BJ (cell line): ENCODE data around the gene STRIP2. TPM values are rescaled to one million over a fixed set of nuclear protein-coding genes. Genes with fewer than 3 reads are reported as not detected.

Experiments used
- CTCF ChIA-PET: fragments of 350-600 bp; formaldehyde crosslinking; extraction: SDS; loops from one replicate; lab custom pipeline; 2021; ENCODE audit warnings: antibody characterized with exemption, inconsistent platforms; lab: Yijun Ruan, JAX
- POLR2A ChIA-PET: fragments of 300-600 bp; sonication (Branson Sonifier 250); formaldehyde crosslinking; extraction: SDS; loops from one replicate; lab custom pipeline; 2021; ENCODE audit warnings: antibody characterized with exemption; lab: Charles Lee
- DNase-seq: peaks from one replicate; pipeline ENCODE4 v3.0.0-alpha.2; 2011; ENCODE audit warnings: low read depth
- H3K27me3 ChIP-seq: 2 replicates; pipeline ENCODE4 v1.6.0; 2011; ENCODE audit warnings: low read length; ENCODE audit not compliant: control insufficient read depth, insufficient read depth
- H3K36me3 ChIP-seq: 2 replicates; pipeline ENCODE4 v1.5.1; 2011; ENCODE audit warnings: low read length; ENCODE audit not compliant: control insufficient read depth, insufficient read depth
- H3K4me3 ChIP-seq: 2 replicates; pipeline ENCODE4 v1.5.1; 2011; ENCODE audit warnings: low read depth, mild to moderate bottlenecking, control low read depth, low read length
- polyA plus RNA-seq: library from polyadenylated mRNA; depleted of rRNA; stranded (reverse); fragments of >200 nt; gene quantifications from 2 replicates; pipeline ENCODE4 v1.2.3, GENCODE V29; 2011
- TF ChIP-seq, protein P1 (sequence below): IDR thresholded peaks from 2 replicates; pipeline ENCODE4 v1.5.1; 2011; ENCODE audit warnings: low read depth, mild to moderate bottlenecking, control low read depth, inconsistent platforms, low read length, moderate library complexity; ENCODE audit not compliant: insufficient read depth

The STRIP2 gene
- polyA plus RNA-seq, 1 experiment = 2.0 TPM

DNA sequence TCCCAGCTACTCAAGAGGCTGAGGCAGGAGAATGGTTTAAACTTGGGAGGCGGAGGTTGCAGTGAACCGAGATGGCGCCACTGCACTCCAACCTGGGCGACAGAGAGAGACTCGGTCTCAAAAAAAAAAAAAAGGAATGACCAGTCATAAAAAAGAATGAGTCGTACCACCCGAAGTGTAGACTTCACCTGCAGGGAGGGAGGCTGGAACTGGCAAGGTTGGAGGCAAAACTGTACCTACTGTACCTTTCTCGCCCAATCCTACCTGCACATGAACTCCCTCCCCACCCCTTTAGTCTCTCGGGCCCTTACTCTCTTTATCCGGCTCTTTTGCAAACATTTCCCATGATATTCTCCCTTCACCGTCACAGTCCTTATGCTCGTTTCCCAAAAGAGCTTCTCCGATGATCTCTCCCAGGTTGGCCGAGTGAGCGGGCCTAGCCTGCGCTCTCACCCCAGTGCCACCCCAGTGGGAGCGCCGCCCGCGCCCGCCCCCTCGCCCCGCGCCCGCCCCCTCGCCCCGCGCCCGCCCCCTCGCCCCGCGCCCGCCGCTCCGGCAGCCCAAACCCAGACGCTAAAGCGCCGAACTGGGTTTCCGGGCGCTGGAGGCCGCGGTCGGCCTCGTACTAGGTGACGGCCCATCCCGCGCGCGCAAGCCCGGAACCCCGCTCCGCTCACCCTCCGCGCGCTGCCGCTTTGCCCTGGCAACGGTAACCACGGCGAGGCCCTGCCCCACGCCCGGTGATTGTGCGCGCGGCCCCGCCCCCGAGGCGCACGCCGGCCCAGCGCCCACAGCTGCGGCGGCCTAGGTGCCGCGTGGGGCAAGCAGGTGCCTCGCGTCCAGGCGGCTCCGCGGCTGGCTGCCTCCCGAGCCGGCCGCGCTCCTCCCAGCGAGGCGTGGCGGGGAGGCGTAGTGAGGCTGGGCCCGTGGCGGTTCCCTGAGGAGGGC is 67.8 kb downstream of the STRIP2 start, which contains the start of gene SMKR1:
Gene SMKR1, plus strand, starts transcription at position 772 of the 948 bp plus-strand sequence. CDS start 294 bp downstream, outside the sequence.
- TF ChIP-seq, protein P1, sequence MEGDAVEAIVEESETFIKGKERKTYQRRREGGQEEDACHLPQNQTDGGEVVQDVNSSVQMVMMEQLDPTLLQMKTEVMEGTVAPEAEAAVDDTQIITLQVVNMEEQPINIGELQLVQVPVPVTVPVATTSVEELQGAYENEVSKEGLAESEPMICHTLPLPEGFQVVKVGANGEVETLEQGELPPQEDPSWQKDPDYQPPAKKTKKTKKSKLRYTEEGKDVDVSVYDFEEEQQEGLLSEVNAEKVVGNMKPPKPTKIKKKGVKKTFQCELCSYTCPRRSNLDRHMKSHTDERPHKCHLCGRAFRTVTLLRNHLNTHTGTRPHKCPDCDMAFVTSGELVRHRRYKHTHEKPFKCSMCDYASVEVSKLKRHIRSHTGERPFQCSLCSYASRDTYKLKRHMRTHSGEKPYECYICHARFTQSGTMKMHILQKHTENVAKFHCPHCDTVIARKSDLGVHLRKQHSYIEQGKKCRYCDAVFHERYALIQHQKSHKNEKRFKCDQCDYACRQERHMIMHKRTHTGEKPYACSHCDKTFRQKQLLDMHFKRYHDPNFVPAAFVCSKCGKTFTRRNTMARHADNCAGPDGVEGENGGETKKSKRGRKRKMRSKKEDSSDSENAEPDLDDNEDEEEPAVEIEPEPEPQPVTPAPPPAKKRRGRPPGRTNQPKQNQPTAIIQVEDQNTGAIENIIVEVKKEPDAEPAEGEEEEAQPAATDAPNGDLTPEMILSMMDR = no peak
- POLR2A ChIA-PET = no interaction called here

GRCh38 chr7:129502708-129503685 is 68.8 kb downstream of the STRIP2 start:
- CTCF ChIA-PET = no interaction called here
- TF ChIP-seq, protein P1 = peak; percentile 22; the same call in 1 of the 2 replicates
- POLR2A ChIA-PET = no interaction called here
- H3K36me3 ChIP-seq = no peaks in the 10 kb centered on the region
- H3K27me3 ChIP-seq = peaks cover 12% of the 10 kb centered on the region
- no peak for DNase-seq
- peak overlapping the region; percentile 54 for H3K4me3 ChIP-seq

More for the DNA sequence above, 67.8 kb downstream of the STRIP2 start, which contains the start of gene SMKR1:
- H3K27me3 ChIP-seq = peaks cover 12% of the 10 kb centered on the region
- H3K4me3 ChIP-seq = peak within 1 kb of the TSS; percentile 54
- no peak for DNase-seq
- CTCF ChIA-PET = interaction anchor here (1.0 kb wide), 1 partner anchor 19 kb away, joined by 3 read pairs; no protein-coding TSS in a partner anchor
- no peaks in the 10 kb centered on the region for H3K36me3 ChIP-seq

GRCh38 chr7:129503725-129504124 is 69.5 kb downstream of the STRIP2 start:
- TF ChIP-seq, protein P1 = no peak
- POLR2A ChIA-PET = no interaction called here
- Histone ChIP-seq H3K36me3 (no peaks in the 10 kb centered on the region), H3K4me3 (no peak overlapping the region), H3K27me3 (peaks cover 12% of the 10 kb centered on the region)
- CTCF ChIA-PET = no interaction called here
- no peak for DNase-seq

- peaks cover 2% of the 10 kb centered on the region; the same call in 1 of the 2 replicates for H3K27me3 ChIP-seq
- TF ChIP-seq, protein P1 = no peak
- CTCF ChIA-PET = no interaction called here
- POLR2A ChIA-PET = no interaction called here
- no peak for DNase-seq
- no peak overlapping the region for H3K4me3 ChIP-seq
- H3K36me3 ChIP-seq = no peaks in the 10 kb centered on the region
Measured at GRCh38 chr7:129512192-129512591, 78.0 kb downstream of the STRIP2 start.
